ENCODE data around the gene HEBP1.

HEBP1 gene

GRCh38 chr12:12954356-12954755 is 45.7 kb downstream of the HEBP1 start:
- Histone ChIP-seq H3K9me3 (ENCODE audit: severe bottlenecking) (no peaks in the 10 kb centered on the region), H3K4me3 (ENCODE audit: low read depth, low read length) (no peak overlapping the region), H3K27ac (no peak overlapping the region), H3K36me3 (no peaks in the 10 kb centered on the region), H3K27me3 (ENCODE audit: insufficient read depth, low read depth, severe bottlenecking) (no peaks in the 10 kb centered on the region)
- TF ChIP-seq CTCF (IDR thresholded peaks at IDR 0.05; ENCODE audit: low read depth, low read length) = no peak
- peak; percentile 36 for DNase-seq

- DNase-seq = no peak
- Histone ChIP-seq H3K27me3 (ENCODE audit: insufficient read depth, low read depth, severe bottlenecking) (no peaks in the 10 kb centered on the region), H3K4me3 (ENCODE audit: low read depth, low read length) (no peak within 1 kb of the TSS), H3K9me3 (ENCODE audit: severe bottlenecking) (no peaks in the 10 kb centered on the region), H3K27ac (no peak within 1 kb of the TSS), H3K36me3 (no peaks in the 10 kb centered on the region)
- TF ChIP-seq CTCF (IDR thresholded peaks at IDR 0.05; ENCODE audit: low read depth, low read length) = no peak
These were observed 48.0 kb downstream of the HEBP1 start, which contains the start of gene GPRC5D for GRCh38 chr12:12952036-12952435. GPRC5D (minus strand) TSS chr12:12952170; CDS start chr12:12950384, 1,786 bp downstream.

- no peak for DNase-seq
- H3K27ac ChIP-seq = no peak overlapping the region
- TF ChIP-seq CTCF (IDR thresholded peaks at IDR 0.05; ENCODE audit: low read depth, low read length) = no peak
These were observed 48.6 kb downstream of the HEBP1 start for GRCh38 chr12:12951504-12951903.

GRCh38 chr12:12947902-12948301 is 52.2 kb downstream of the HEBP1 start:
- H3K4me3 ChIP-seq (ENCODE audit: low read depth, low read length) = no peak overlapping the region
- no peak for TF ChIP-seq CTCF (IDR thresholded peaks at IDR 0.05; ENCODE audit: low read depth, low read length)
- H3K36me3 ChIP-seq = no peaks in the 10 kb centered on the region
- no peaks in the 10 kb centered on the region for H3K9me3 ChIP-seq (ENCODE audit: severe bottlenecking)
- no peaks in the 10 kb centered on the region for H3K27me3 ChIP-seq (ENCODE audit: insufficient read depth, low read depth, severe bottlenecking)
- no peak for DNase-seq
- H3K27ac ChIP-seq = no peak overlapping the region

More at GRCh38 chr12:12951504-12951903, 48.6 kb downstream of the HEBP1 start:
- Histone ChIP-seq H3K4me3 (ENCODE audit: low read depth, low read length) (no peak overlapping the region), H3K27me3 (ENCODE audit: insufficient read depth, low read depth, severe bottlenecking) (no peaks in the 10 kb centered on the region), H3K9me3 (ENCODE audit: severe bottlenecking) (no peaks in the 10 kb centered on the region), H3K36me3 (no peaks in the 10 kb centered on the region)

- Histone ChIP-seq H3K4me3 (ENCODE audit: low read depth, low read length) (no peak overlapping the region), H3K27me3 (ENCODE audit: insufficient read depth, low read depth, severe bottlenecking) (no peaks in the 10 kb centered on the region), H3K36me3 (no peaks in the 10 kb centered on the region), H3K27ac (no peak overlapping the region), H3K9me3 (ENCODE audit: severe bottlenecking) (no peaks in the 10 kb centered on the region)
- DNase-seq = no peak
- no peak for TF ChIP-seq CTCF (IDR thresholded peaks at IDR 0.05; ENCODE audit: low read depth, low read length)
These were observed 53.2 kb downstream of the HEBP1 start for GRCh38 chr12:12946686-12947355.

GRCh38 chr12:12945591-12945990 is 54.5 kb downstream of the HEBP1 start:
- H3K4me3 ChIP-seq (ENCODE audit: low read depth, low read length) = no peak overlapping the region
- H3K36me3 ChIP-seq = no peaks in the 10 kb centered on the region
- no peaks in the 10 kb centered on the region for H3K9me3 ChIP-seq (ENCODE audit: severe bottlenecking)
- H3K27me3 ChIP-seq (ENCODE audit: insufficient read depth, low read depth, severe bottlenecking) = no peaks in the 10 kb centered on the region
- no peak for DNase-seq
- no peak for TF ChIP-seq CTCF (IDR thresholded peaks at IDR 0.05; ENCODE audit: low read depth, low read length)
- no peak overlapping the region for H3K27ac ChIP-seq

All from WERI-Rb-1 (cell line).